GM12878 (cell line): ENCODE data around the gene CDC14A. TPM values are rescaled to one million over a fixed set of nuclear protein-coding genes. Genes with fewer than 3 reads are reported as not detected.

Experiments
- ATAC-seq: fragments of 200-7000 bp; cut with Tn5 transposase; 3 replicates; pipeline ENCODE4 v1.9.1; 2020; ENCODE audit warnings: mild to moderate bottlenecking, moderate library complexity
- BruUV-seq: library from RNA; stranded (reverse); fragments of 400-500 nt; replicated peaks from 2 replicates; lab custom pipeline; 2021; lab: Mats Ljungman, UMichigan
- CTCF ChIA-PET: fragments of 300-600 bp; sonication (Branson Sonifier 250); formaldehyde crosslinking; extraction: SDS; loops from one replicate; lab custom pipeline; 2021; ENCODE audit warnings: inconsistent platforms; lab: Yijun Ruan, JAX
- POLR2A ChIA-PET: fragments of 350-600 bp; formaldehyde crosslinking; extraction: SDS; loops from one replicate; lab custom pipeline; 2021; ENCODE audit warnings: inconsistent platforms; lab: Charles Lee
- RAD21 ChIA-PET: fragments of 300-600 bp; sonication (Branson Sonifier 250); formaldehyde crosslinking; loops from one replicate; lab custom pipeline; 2023; ENCODE audit warnings: antibody characterized with exemption; ENCODE audit not compliant: unreplicated experiment; lab: Charles Lee
- SMC1A ChIA-PET: fragments of 300-600 bp; sonication (Branson Sonifier 250); formaldehyde crosslinking; loops from one replicate; lab custom pipeline; 2023; ENCODE audit not compliant: unreplicated experiment, uncharacterized antibody; lab: Charles Lee
- DNase-seq: peaks from one replicate; pipeline ENCODE4 v3.0.0-alpha.2; 2011; ENCODE audit warnings: low read depth, low spot score
- FAIRE-seq: peaks from 3 replicates; lab custom pipeline; 2011; peaks lifted over from hg19 to GRCh38; lab: Jason Lieb, UNC
- H2AFZ ChIP-seq: 2 replicates; pipeline ENCODE4 v1.6.0; 2011; ENCODE audit warnings: low read depth, low read length, control low read depth; ENCODE audit not compliant: control insufficient read depth
- H3K27ac ChIP-seq: 2 replicates; pipeline ENCODE4 v1.5.1; 2011; ENCODE audit warnings: control low read depth; ENCODE audit not compliant: control insufficient read depth, insufficient read depth
- H3K27me3 ChIP-seq, 2 experiments: replicated peaks in 1 of 2; 2 replicates each; pipeline versions ENCODE4 v1.6.0 to v1.6.1; 2011; ENCODE audit warnings: low read length in 1 of 2; ENCODE audit not compliant: control insufficient read depth in 2 of 2, insufficient read depth in 2 of 2
- H3K36me3 ChIP-seq, 2 experiments: 2 replicates each; pipeline ENCODE4 v1.5.1; 2011; ENCODE audit warnings: low read length in 1 of 2; ENCODE audit not compliant: control insufficient read depth in 2 of 2, insufficient read depth in 2 of 2
- H3K4me1 ChIP-seq: 2 replicates; pipeline ENCODE4 v1.6.1; 2011; ENCODE audit warnings: mild to moderate bottlenecking, low read length, moderate library complexity, mixed read lengths; ENCODE audit not compliant: control insufficient read depth, insufficient read depth
- H3K4me2 ChIP-seq: 2 replicates; pipeline ENCODE4 v1.6.0; 2011; ENCODE audit warnings: control low read depth; ENCODE audit not compliant: control insufficient read depth, insufficient read depth
- H3K4me3 ChIP-seq: fragments of 200-600 bp; sonication (generic); 2 replicates; pipeline ENCODE4 v1.5.1; 2016
- H3K79me2 ChIP-seq: 2 replicates; pipeline ENCODE4 v1.6.0; 2011; ENCODE audit warnings: low read length; ENCODE audit not compliant: control insufficient read depth, insufficient read depth
- H3K9ac ChIP-seq: 2 replicates; pipeline ENCODE4 v1.8.0; 2011; ENCODE audit warnings: low read length, control low read depth, mixed read lengths; ENCODE audit not compliant: control insufficient read depth, insufficient read depth
- H3K9me3 ChIP-seq: replicated peaks from 3 replicates; pipeline ENCODE4 v1.5.1; 2011; ENCODE audit warnings: mild to moderate bottlenecking, low read length; ENCODE audit not compliant: control insufficient read depth, insufficient read depth
- H4K20me1 ChIP-seq: 2 replicates; pipeline ENCODE4 v1.6.0; 2011; ENCODE audit not compliant: control insufficient read depth, insufficient read depth
- ZBTB11 ChIP-seq: fragments of 450-650 bp; formaldehyde crosslinking; IDR thresholded peaks from 2 replicates; pipeline ENCODE4 v1.5.0; 2022; ENCODE audit warnings: mild to moderate bottlenecking, missing genetic modification characterization
- WGBS: methylation state at CpG from one replicate; pipeline ENCODE4 v1.1.6; 2016; ENCODE audit warnings: low lambda C conversion rate; ENCODE audit not compliant: insufficient replicate concordance, insufficient coverage; ENCODE audit errors: missing lambda C conversion rate; 5-methylcytosine and 5-hydroxymethylcytosine counted together
- in situ Hi-C: fragments of 300-500 bp; cut with MboI; formaldehyde crosslinking; loops from 9 replicates; pipeline ENCODE4 v1.14.3; 2018; ENCODE audit warnings: mixed read lengths
- intact Hi-C: fragments of 100-400 bp; cut with micrococcal nuclease; formaldehyde crosslinking; loops from one replicate; pipeline ENCODE4 v1.14.2; 2022; ENCODE audit not compliant: unreplicated experiment
- polyA plus RNA-seq, 11 experiments: library from polyadenylated mRNA; depleted of rRNA in 4 of 11; unstranded in 6 of 11; stranded (reverse) in 5 of 11; fragments of >200 nt; fragmentation: Nextera tagmentation in 4 of 11; fragmentation: Illumina TruSeq in 1 of 11; extraction: Ambion mirVana in 4 of 11; extraction: Trizol in 1 of 11; gene quantifications; 1 replicate in 1 of 11; 2 replicates in 10 of 11; pipeline versions ENCODE4 v1.2.1 to v1.2.3, GENCODE V29; 2011 to 2016; ENCODE audit warnings: inconsistent platforms in 2 of 11, missing spikeins in 2 of 11, low read depth in 1 of 11
- total RNA-seq, 4 experiments: library from RNA; depleted of rRNA in 3 of 4; stranded (reverse); fragments of >200 nt in 3 of 4; fragmentation: Illumina TruSeq in 1 of 4; extraction: Trizol in 1 of 4; gene quantifications; 2 replicates each; pipeline versions ENCODE4 v1.2.1 to v1.2.3, GENCODE V29; 2013 to 2021

CDC14A gene
- total and polyA plus RNA-seq, 10 of the 15 experiments (the other 5 are each of a cell fraction or from before 2014, with no cell fraction given) = 1.5 to 7.1 (median 5.5) TPM

DNA sequence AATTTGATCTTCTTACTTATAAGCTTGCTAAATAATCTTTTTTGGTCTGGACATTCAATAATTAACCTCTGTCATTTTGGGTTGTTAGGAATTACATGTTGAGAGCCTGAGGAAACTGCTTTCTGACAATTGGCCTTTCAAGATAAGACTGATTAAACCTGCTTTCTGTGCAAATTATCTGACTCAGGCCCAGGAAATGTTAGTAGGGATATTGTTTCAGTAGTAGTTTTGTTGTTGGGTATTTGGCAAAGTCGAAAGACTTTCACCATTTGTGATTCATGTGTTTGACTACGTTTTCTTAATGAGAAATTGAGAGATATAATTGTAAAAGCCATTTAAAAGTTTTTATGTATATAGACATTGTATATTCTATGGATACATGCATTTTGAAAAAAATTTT is 104.6 kb downstream of the CDC14A start:
- no peak for ATAC-seq
- ChIA-PET SMC1A (interaction anchor here (0.6 to 4.2 kb wide), 12 partner anchors 8 to 669 kb away, joined by 3 to 31 read pairs (median 3); no protein-coding TSS in a partner anchor), CTCF (interaction anchor here (0.6 to 13.0 kb wide), 23 partner anchors 10 to 681 kb away, joined by 3 to 261 read pairs (median 6); partner anchors contain the start of gene CDC14A), RAD21 (interaction anchor here (0.7 to 5.6 kb wide), 5 partner anchors 105 to 647 kb away, joined by 3 to 23 read pairs (median 5); partner anchors contain the start of gene CDC14A), POLR2A (interaction anchor here (0.6 to 1.7 kb wide), 3 partner anchors 22 to 417 kb away, joined by 3 to 5 read pairs (median 4); partner anchors contain the start of gene CDC14A)
- no peaks in the 10 kb centered on the region for H3K36me3 ChIP-seq
- FAIRE-seq = peak; percentile 64
- no peak for TF ChIP-seq ZBTB11
- no peaks in the 10 kb centered on the region for H3K79me2 ChIP-seq
- no peaks in the 10 kb centered on the region for H3K9me3 ChIP-seq
- no peak overlapping the region for H3K9ac ChIP-seq
- H3K4me3 ChIP-seq = no peak overlapping the region
- no TSS peak for BruUV-seq
- DNase-seq = no peak
- no peaks in the 10 kb centered on the region for H3K27me3 ChIP-seq
- WGBS = 100% methylated on average over 2 of the region's 2 CpGs
- intact Hi-C loops (loop anchor here (5.0 to 10.0 kb wide), 4 partner anchors 105 to 422 kb away; partner anchors contain the start of genes CDC14A, SASS6 and TRMT13), in situ Hi-C loops (loop anchor here (5.0 kb wide), 1 partner anchor 645 kb away; no protein-coding TSS in a partner anchor)
- H4K20me1 ChIP-seq = no peaks in the 10 kb centered on the region
- no peaks in the 10 kb centered on the region for H3K4me1 ChIP-seq
- no peak overlapping the region for H2AFZ ChIP-seq
- H3K4me2 ChIP-seq = no peak overlapping the region
- no peak overlapping the region for H3K27ac ChIP-seq
